Measurements from ENCODE around the gene PITPNC1.

GRCh38 chr17:67662712-67663111 lies 285.6 kb downstream of the PITPNC1 start:
- TF ChIP-seq CTCF (IDR thresholded peaks at IDR 0.05; ENCODE audit: extremely low read depth in 1 of 2, insufficient read depth in 1 of 2, low read depth in 1 of 2, low read length in 2 of 2) (no peak), MYC (IDR thresholded peaks at IDR 0.05; ENCODE audit: low read depth, low read length) (no peak), POLR2A (IDR thresholded peaks at IDR 0.05; ENCODE audit: low read depth, low read length) (no peak), EZH2 (IDR thresholded peaks at IDR 0.05; ENCODE audit: borderline replicate concordance, low read depth, low read length, severe bottlenecking) (no peak), POLR2AphosphoS5 (IDR thresholded peaks at IDR 0.05; ENCODE audit: insufficient read depth, low read depth, low read length) (no peak)

Measured in endothelial cell of umbilical vein (primary cell).